Psoas muscle (tissue), 8 donors: Measurements from ENCODE around the gene SLC35B4. TPM values are rescaled to one million over a fixed set of nuclear protein-coding genes. Genes with fewer than 3 reads are reported as not detected.

ENCODE experiments used
- ATAC-seq, 4 donors: fragments of 200-7000 bp; cut with Tn5 transposase; one replicate each; pipeline ENCODE4 v1.9.1; 2020; ENCODE audit warnings: moderate library complexity in 3 of 4, mild to moderate bottlenecking in 2 of 4
- DNase-seq, 2 donors: peaks; one replicate each; pipeline ENCODE4 v3.0.0-alpha.2; 2020
- H3K27ac ChIP-seq: fragments of 200-600 bp; one replicate; pipeline ENCODE4 v1.8.0; 2022
- H3K27me3 ChIP-seq, 3 donors: fragments of 200-600 bp in 1 of 3; one replicate each; pipeline versions ENCODE4 v1.6.1 to v1.8.0; 2013 to 2022; ENCODE audit warnings: low read length in 2 of 3, mild to moderate bottlenecking in 2 of 3, moderate library complexity in 1 of 3; ENCODE audit not compliant: insufficient read depth in 3 of 3
- H3K36me3 ChIP-seq, 2 donors: fragments of 200-600 bp in 1 of 2; one replicate each; pipeline versions ENCODE4 v1.6.1 to v1.8.0; 2013 to 2022; ENCODE audit warnings: low read depth in 1 of 2, mild to moderate bottlenecking in 1 of 2, moderate library complexity in 1 of 2; ENCODE audit not compliant: insufficient read depth in 1 of 2
- H3K4me1 ChIP-seq: fragments of 200-600 bp; one replicate; pipeline ENCODE4 v1.8.0; 2022
- H3K4me3 ChIP-seq: fragments of 200-600 bp; one replicate; pipeline ENCODE4 v1.8.0; 2022; ENCODE audit warnings: mild to moderate bottlenecking
- H3K9me3 ChIP-seq: fragments of 200-600 bp; one replicate; pipeline ENCODE4 v1.8.0; 2022
- CTCF ChIP-seq: fragments of 200-600 bp; IDR thresholded peaks from one replicate; pipeline ENCODE4 v1.8.0; 2022; ENCODE audit warnings: antibody characterized with exemption
- WGBS, 3 donors: extraction: QIAGEN DNeasy Blood & Tissue Kit; methylation state at CpG; one replicate each; pipeline versions ENCODE4 v1.1.6 to v1.1.7; 2013; 5-methylcytosine and 5-hydroxymethylcytosine counted together
- intact Hi-C, 2 donors: fragments of 100-400 bp; cut with DNase I; formaldehyde crosslinking; loops; one replicate each; pipeline versions ENCODE4 v1.11.0 to v1.14.2; 2022
- polyA plus RNA-seq, 3 donors: library from polyadenylated mRNA; stranded (reverse); fragments of 200-250 nt; gene quantifications; one replicate each; pipeline ENCODE4 v1.2.3, GENCODE V29; 2013
- total RNA-seq, 4 donors: library from RNA; stranded (reverse); fragmentation: NEBNext Ultra II Directional in 2 of 4; extraction: Animal tissue kit (Norgen Biotek cat#: 25700) in 2 of 4; gene quantifications; one replicate each; pipeline versions ENCODE4 v1.2.1 to v1.2.4, GENCODE V29; 2021 to 2023
- donor health status: healthy with polysubstance abuse.
- donor health status: DM: no; HTN: no; CAD: no; lungs with moderate emphysema.
- donor health status: Bipolar disorder and iron deficiency.
- donor health status: healthy.
- donor health status: DM: yes; HTN: yes; CAD: no.
- donor health status: DM: no; HTN: no; CAD: no.
- donor health status: DM: no; HTN: no; CAD: no.
- donor health status: DM: yes; HTN: yes; CAD: no.

Gene SLC35B4
- total and polyA plus RNA-seq, 7 donors: 2.1 to 6.8 (median 4.0) TPM

DNA sequence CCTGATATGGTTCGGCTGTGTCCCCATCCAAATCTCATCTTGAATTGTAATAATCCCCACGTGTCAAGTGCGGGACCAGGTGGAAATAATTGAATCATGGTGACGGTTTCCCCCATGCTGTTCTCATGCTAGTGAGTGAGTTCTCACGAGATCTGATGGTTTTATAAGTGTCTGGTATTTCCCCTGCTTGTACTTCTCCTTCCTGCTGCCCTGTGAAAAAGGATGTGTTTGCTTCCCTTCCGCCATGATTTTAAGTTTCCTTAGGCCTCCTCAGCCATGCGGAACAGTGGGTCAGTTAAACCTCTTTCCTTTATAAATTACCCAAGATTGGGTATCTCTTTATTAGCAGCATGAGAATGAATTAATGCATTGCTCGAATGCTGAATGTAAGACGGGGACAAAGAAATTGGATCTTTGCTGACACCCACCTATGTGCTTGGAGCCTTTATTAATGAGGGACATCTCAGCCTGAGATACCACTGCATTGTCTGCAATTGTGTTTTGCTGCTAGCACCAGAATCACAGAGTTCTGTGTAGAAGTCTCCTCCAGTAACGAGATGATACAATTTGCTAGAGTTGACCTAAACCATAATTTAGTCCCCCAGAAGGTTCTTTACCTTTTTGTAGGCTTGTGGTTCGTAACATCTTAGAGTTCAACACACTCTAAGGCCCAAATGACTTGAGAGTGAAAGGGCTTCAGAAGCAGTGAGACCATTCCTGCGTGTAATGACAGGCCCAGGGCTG, 28.6 kb downstream of the SLC35B4 start:
- WGBS, 3 donors: 78 to 81% (median 79%) methylated on average over 12 of the region's 12 CpGs
- intact Hi-C loops: no loop called here
- H3K4me3 ChIP-seq: no peak overlapping the region
- H3K4me1 ChIP-seq: peaks cover 4% of the 10 kb centered on the region
- DNase-seq: no peak
- peaks cover 0 to 12% of the 10 kb centered on the region in 2 donors for H3K36me3 ChIP-seq
- no peaks in the 10 kb centered on the region for H3K27me3 ChIP-seq
- ATAC-seq: no peak
- no peak overlapping the region for H3K27ac ChIP-seq
- no peak for TF ChIP-seq CTCF
- H3K9me3 ChIP-seq: no peaks in the 10 kb centered on the region

DNA sequence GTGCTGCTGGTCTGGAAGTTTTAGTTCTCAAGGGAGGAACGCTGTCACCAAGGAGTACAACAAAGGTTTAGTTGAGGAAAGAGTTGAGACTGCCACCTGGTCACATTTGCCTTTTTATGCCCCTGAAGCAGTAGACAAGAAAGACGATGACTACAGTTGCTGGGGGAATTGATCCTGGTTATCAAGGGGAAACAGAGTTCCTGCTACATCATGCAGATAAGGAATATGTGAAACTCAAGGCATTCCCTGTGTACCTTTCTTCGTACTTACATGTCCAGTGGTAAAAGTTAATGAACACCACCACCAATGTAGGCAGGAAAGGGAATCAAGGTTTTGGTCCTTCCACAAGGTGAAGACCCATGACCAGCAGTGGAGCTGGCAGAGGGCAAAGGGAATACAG, 31.8 kb downstream of the SLC35B4 start:
- Histone ChIP-seq H3K27me3 (no peaks in the 10 kb centered on the region), H3K4me1 (peaks cover 1% of the 10 kb centered on the region), H3K36me3 (no peaks in the 10 kb centered on the region), H3K27ac (no peak overlapping the region), H3K4me3 (no peak overlapping the region), H3K9me3 (no peaks in the 10 kb centered on the region)
- intact Hi-C loops: no loop called here
- no peak for ATAC-seq
- WGBS, 3 donors: 82 to 86% (median 83%) methylated on average over 3 of the region's 3 CpGs
- TF ChIP-seq CTCF: no peak
- no peak for DNase-seq

- Histone ChIP-seq H3K4me1 (no peaks in the 10 kb centered on the region), H3K27ac (no peak overlapping the region), H3K27me3 (no peaks in the 10 kb centered on the region), H3K4me3 (no peak overlapping the region), H3K36me3 (no peaks in the 10 kb centered on the region), H3K9me3 (no peaks in the 10 kb centered on the region)
- ATAC-seq (no peak), DNase-seq (no peak)
- 73 to 78% (median 76%) methylated on average over 6 of the region's 6 CpGs for WGBS, 3 donors
- no peak for TF ChIP-seq CTCF
- intact Hi-C loops: no loop called here
Observed at GRCh38 chr7:134284011-134284410, 32.7 kb downstream of the SLC35B4 start.

GRCh38 chr7:134280508-134280907, 36.2 kb downstream of the SLC35B4 start:
- DNase-seq (no peak), ATAC-seq (no peak)
- H3K9me3 ChIP-seq: no peaks in the 10 kb centered on the region
- no peak overlapping the region for H3K4me3 ChIP-seq
- 57 to 77% (median 63%) methylated on average over 2 of the region's 2 CpGs for WGBS, 3 donors
- H3K27ac ChIP-seq: no peak overlapping the region
- no peak for TF ChIP-seq CTCF
- no peaks in the 10 kb centered on the region for H3K36me3 ChIP-seq
- no peaks in the 10 kb centered on the region for H3K4me1 ChIP-seq
- intact Hi-C loops: no loop called here
- H3K27me3 ChIP-seq: peaks cover 0 to 3% (median 0%) of the 10 kb centered on the region in 3 donors

DNA sequence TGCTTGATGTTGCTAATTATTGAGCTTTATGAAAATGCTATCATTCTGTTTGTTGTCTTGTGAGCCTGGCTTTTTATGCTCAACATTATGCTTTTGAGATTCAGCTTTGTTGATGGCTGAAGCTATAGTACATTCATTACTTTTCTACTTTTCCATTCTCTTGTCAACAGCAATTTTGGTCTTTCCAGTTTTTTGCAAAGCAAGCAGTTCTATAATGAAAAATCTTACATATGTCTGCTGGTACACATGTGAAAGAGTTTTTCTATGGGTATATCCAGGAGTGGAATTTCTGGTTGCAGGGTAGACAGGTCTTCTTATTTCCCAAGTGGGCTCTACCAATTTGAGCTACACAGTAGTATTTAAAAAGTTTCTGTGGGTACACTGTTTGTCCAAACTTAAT, 36.8 kb downstream of the SLC35B4 start:
- TF ChIP-seq CTCF: no peak
- H3K36me3 ChIP-seq: no peaks in the 10 kb centered on the region
- intact Hi-C loops: no loop called here
- H3K27me3 ChIP-seq: peaks cover 0 to 6% (median 0%) of the 10 kb centered on the region in 3 donors
- no peaks in the 10 kb centered on the region for H3K4me1 ChIP-seq
- no peak overlapping the region for H3K4me3 ChIP-seq
- no peaks in the 10 kb centered on the region for H3K9me3 ChIP-seq
- ATAC-seq (no peak), DNase-seq (no peak)
- no peak overlapping the region for H3K27ac ChIP-seq
